SK-N-SH treated with all-trans-retinoic acid at 6 μM for 48 hours (cell line): ENCODE data around the gene KRTAP10-3.

ENCODE experiments used
- ATAC-seq: fragments of 200-7000 bp; cut with Tn5 transposase; 3 replicates; pipeline ENCODE4 v1.9.1; 2020; ENCODE audit warnings: mild to moderate bottlenecking, moderate library complexity
- BACH2 ChIP-seq: fragments of 250-450 bp; sonication (Bioruptor Pico); IDR thresholded peaks from 2 replicates; pipeline ENCODE4 v1.9.0; 2021; ENCODE audit warnings: mild to moderate bottlenecking, borderline replicate concordance
- CREB5 ChIP-seq: fragments of 250-450 bp; sonication (Bioruptor Pico); IDR thresholded peaks from 2 replicates; pipeline ENCODE4 v1.5.1; 2020; ENCODE audit warnings: low read depth, mild to moderate bottlenecking, moderate library complexity
- CSDC2 ChIP-seq: fragments of 250-450 bp; sonication (Bioruptor Pico); IDR thresholded peaks from 2 replicates; pipeline ENCODE4 v1.5.0; 2020; ENCODE audit warnings: mild to moderate bottlenecking, moderate library complexity
- CSRNP3 ChIP-seq: fragments of 250-450 bp; sonication (Bioruptor Pico); IDR thresholded peaks from 2 replicates; pipeline ENCODE4 v1.5.1; 2021; ENCODE audit warnings: mild to moderate bottlenecking, moderate library complexity
- GLIS3 ChIP-seq: fragments of 250-450 bp; sonication (Bioruptor Pico); IDR thresholded peaks from 2 replicates; pipeline ENCODE4 v1.5.0; 2020; ENCODE audit warnings: mild to moderate bottlenecking, moderate library complexity
- ISL1 ChIP-seq: fragments of 250-450 bp; sonication (Bioruptor Pico); IDR thresholded peaks from 2 replicates; pipeline ENCODE4 v2.1.2; 2022; ENCODE audit warnings: mild to moderate bottlenecking, moderate library complexity
- OSR1 ChIP-seq: fragments of 250-450 bp; sonication (Bioruptor Pico); IDR thresholded peaks from 2 replicates; pipeline ENCODE4 v1.8.0; 2022; ENCODE audit warnings: moderate library complexity, mild to moderate bottlenecking, inconsistent platforms
- POU6F1 ChIP-seq: fragments of 250-450 bp; sonication (Bioruptor Pico); IDR thresholded peaks from 2 replicates; pipeline ENCODE4 v1.8.0; 2021; ENCODE audit warnings: low read depth, mild to moderate bottlenecking, moderate library complexity, borderline replicate concordance
- PPARA ChIP-seq: fragments of 250-450 bp; sonication (Bioruptor Pico); IDR thresholded peaks from 2 replicates; pipeline ENCODE4 v1.5.0; 2020; ENCODE audit warnings: mild to moderate bottlenecking, borderline replicate concordance
- TOX ChIP-seq: fragments of 250-450 bp; sonication (Bioruptor Pico); IDR thresholded peaks from 2 replicates; pipeline ENCODE4 v1.8.0; 2021; ENCODE audit warnings: mild to moderate bottlenecking, moderate library complexity, borderline replicate concordance
- ZC3H10 ChIP-seq: fragments of 250-450 bp; sonication (Bioruptor Pico); IDR thresholded peaks from 2 replicates; pipeline ENCODE4 v1.5.1; 2021; ENCODE audit warnings: mild to moderate bottlenecking, moderate library complexity
- ZFP3 ChIP-seq: fragments of 250-450 bp; sonication (Bioruptor Pico); IDR thresholded peaks from 2 replicates; pipeline ENCODE4 v1.5.0; 2020; ENCODE audit warnings: mild to moderate bottlenecking, moderate library complexity
- ZFP30 ChIP-seq: fragments of 450-650 bp; formaldehyde crosslinking; IDR thresholded peaks from 2 replicates; pipeline ENCODE4 v1.5.0; 2022; ENCODE audit warnings: mild to moderate bottlenecking, moderate library complexity
- ZNF565 ChIP-seq: fragments of 450-650 bp; formaldehyde crosslinking; conservative IDR thresholded peaks from 2 replicates; pipeline ENCODE4 v1.5.0; 2020; ENCODE audit warnings: low read depth, mild to moderate bottlenecking, moderate library complexity
- ZNF70 ChIP-seq: fragments of 450-650 bp; formaldehyde crosslinking; IDR thresholded peaks from 2 replicates; pipeline ENCODE4 v1.5.0; 2020; ENCODE audit warnings: mild to moderate bottlenecking, moderate library complexity
- ZNF8 ChIP-seq: fragments of 450-650 bp; formaldehyde crosslinking; IDR thresholded peaks from 2 replicates; pipeline ENCODE4 v1.5.0; 2020; ENCODE audit warnings: mild to moderate bottlenecking, moderate library complexity
- TF ChIP-seq, protein P1 (sequence below): fragments of 250-450 bp; sonication (Bioruptor Pico); IDR thresholded peaks from 2 replicates; pipeline ENCODE4 v1.5.0; 2020; ENCODE audit warnings: mild to moderate bottlenecking, moderate library complexity
- TF ChIP-seq, protein P2 (sequence below): fragments of 250-450 bp; sonication (Bioruptor Pico); IDR thresholded peaks from 2 replicates; pipeline ENCODE4 v1.8.0; 2020; ENCODE audit warnings: mild to moderate bottlenecking, moderate library complexity, borderline replicate concordance

Gene KRTAP10-3

DNA sequence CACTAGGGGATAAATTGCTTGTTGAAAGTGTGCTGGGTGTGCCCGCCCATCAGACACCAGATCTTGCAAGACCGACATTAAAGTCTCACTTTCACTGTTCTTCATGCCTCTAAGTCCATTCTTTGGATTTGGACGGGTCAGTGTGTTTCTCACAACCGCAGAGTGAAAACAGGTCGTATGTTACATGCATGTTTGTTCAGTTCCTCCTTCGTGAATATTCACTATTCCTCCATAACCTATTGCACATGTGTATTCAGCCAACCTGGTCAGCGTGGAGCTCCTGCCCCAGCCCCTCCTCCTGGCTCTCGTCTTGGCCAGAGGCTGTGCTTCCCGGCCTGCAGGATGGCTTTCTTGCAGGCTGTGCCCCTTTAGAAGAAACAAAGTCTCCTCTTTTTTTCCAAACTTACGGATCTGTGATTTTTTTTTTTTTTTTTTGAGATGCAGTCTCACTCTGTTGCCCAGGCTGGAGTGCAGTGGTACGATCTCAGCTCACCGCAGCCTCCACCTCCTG is 35.9 kb upstream of the KRTAP10-3 start:
- TF ChIP-seq OSR1 (CRISPR knock-in tag) (no peak), ZFP3 (no peak), ZNF565 (CRISPR knock-in tag) (no peak), CREB5 (CRISPR knock-in tag) (no peak), CSDC2 (no peak), POU6F1 (no peak), PPARA (CRISPR knock-in tag) (no peak), ZC3H10 (CRISPR knock-in tag) (no peak), GLIS3 (CRISPR knock-in tag) (no peak), TOX (CRISPR knock-in tag) (no peak)
- TF ChIP-seq, protein P1, sequence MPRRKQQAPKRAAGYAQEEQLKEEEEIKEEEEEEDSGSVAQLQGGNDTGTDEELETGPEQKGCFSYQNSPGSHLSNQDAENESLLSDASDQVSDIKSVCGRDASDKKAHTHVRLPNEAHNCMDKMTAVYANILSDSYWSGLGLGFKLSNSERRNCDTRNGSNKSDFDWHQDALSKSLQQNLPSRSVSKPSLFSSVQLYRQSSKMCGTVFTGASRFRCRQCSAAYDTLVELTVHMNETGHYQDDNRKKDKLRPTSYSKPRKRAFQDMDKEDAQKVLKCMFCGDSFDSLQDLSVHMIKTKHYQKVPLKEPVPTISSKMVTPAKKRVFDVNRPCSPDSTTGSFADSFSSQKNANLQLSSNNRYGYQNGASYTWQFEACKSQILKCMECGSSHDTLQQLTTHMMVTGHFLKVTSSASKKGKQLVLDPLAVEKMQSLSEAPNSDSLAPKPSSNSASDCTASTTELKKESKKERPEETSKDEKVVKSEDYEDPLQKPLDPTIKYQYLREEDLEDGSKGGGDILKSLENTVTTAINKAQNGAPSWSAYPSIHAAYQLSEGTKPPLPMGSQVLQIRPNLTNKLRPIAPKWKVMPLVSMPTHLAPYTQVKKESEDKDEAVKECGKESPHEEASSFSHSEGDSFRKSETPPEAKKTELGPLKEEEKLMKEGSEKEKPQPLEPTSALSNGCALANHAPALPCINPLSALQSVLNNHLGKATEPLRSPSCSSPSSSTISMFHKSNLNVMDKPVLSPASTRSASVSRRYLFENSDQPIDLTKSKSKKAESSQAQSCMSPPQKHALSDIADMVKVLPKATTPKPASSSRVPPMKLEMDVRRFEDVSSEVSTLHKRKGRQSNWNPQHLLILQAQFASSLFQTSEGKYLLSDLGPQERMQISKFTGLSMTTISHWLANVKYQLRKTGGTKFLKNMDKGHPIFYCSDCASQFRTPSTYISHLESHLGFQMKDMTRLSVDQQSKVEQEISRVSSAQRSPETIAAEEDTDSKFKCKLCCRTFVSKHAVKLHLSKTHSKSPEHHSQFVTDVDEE (CRISPR knock-in tag) = no peak
- no peak for ATAC-seq

- ATAC-seq = no peak
- TF ChIP-seq TOX (CRISPR knock-in tag) = no peak
- no peak for TF ChIP-seq ZNF70 (CRISPR knock-in tag)
- no peak for TF ChIP-seq CSRNP3 (CRISPR knock-in tag)
- TF ChIP-seq CSDC2 = no peak
- TF ChIP-seq, protein P2, sequence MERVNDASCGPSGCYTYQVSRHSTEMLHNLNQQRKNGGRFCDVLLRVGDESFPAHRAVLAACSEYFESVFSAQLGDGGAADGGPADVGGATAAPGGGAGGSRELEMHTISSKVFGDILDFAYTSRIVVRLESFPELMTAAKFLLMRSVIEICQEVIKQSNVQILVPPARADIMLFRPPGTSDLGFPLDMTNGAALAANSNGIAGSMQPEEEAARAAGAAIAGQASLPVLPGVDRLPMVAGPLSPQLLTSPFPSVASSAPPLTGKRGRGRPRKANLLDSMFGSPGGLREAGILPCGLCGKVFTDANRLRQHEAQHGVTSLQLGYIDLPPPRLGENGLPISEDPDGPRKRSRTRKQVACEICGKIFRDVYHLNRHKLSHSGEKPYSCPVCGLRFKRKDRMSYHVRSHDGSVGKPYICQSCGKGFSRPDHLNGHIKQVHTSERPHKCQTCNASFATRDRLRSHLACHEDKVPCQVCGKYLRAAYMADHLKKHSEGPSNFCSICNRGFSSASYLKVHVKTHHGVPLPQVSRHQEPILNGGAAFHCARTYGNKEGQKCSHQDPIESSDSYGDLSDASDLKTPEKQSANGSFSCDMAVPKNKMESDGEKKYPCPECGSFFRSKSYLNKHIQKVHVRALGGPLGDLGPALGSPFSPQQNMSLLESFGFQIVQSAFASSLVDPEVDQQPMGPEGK (CRISPR knock-in tag) = no peak
- no peak for TF ChIP-seq ZFP3
- TF ChIP-seq, protein P1 (CRISPR knock-in tag) = no peak
- no peak for TF ChIP-seq ZFP30 (CRISPR knock-in tag)
- TF ChIP-seq ZNF565 (CRISPR knock-in tag) = no peak
- no peak for TF ChIP-seq OSR1 (CRISPR knock-in tag)
- no peak for TF ChIP-seq ZNF8 (CRISPR knock-in tag)
- TF ChIP-seq ISL1 (CRISPR knock-in tag) = no peak
- no peak for TF ChIP-seq BACH2 (CRISPR knock-in tag)
- TF ChIP-seq ZC3H10 (CRISPR knock-in tag) = no peak
Measured at GRCh38 chr21:44593598-44594405, 35.2 kb upstream of the KRTAP10-3 start.
